SK-N-SH (cell line): Measurements from ENCODE around the gene TMEM120B. TPM values are rescaled to one million over a fixed set of nuclear protein-coding genes. Genes with fewer than 3 reads are reported as not detected.
"Not testable (repeated sequence)": the region's sequence is repeated elsewhere in the genome, so short reads cannot be mapped to it uniquely, and the experiment has no call there.

Source experiments
- CTCF ChIA-PET: fragments of 300-600, 350-600 bp; formaldehyde crosslinking; extraction: SDS; loops from one replicate; lab custom pipeline; 2021; lab: Yijun Ruan, JAX
- POLR2A ChIA-PET: fragments of 350-600 bp; sonication (Branson Sonifier 250); formaldehyde crosslinking; extraction: SDS; loops from one replicate; lab custom pipeline; 2020; ENCODE audit warnings: antibody characterized with exemption, inconsistent platforms; lab: Yijun Ruan, JAX
- DNase-seq: peaks from one replicate; pipeline ENCODE4 v3.0.0; 2012
- H2AFZ ChIP-seq: fragments of 200-600 bp; sonication (generic); 2 replicates; pipeline ENCODE4 v1.8.1; 2016; ENCODE audit warnings: antibody characterized with exemption, mild to moderate bottlenecking, low read depth
- H3F3A ChIP-seq: fragments of 200-600 bp; sonication (generic); replicated peaks from 2 replicates; pipeline ENCODE3; 2016; ENCODE audit warnings: antibody characterized with exemption, mild to moderate bottlenecking; ENCODE audit not compliant: insufficient read depth
- H3K27ac ChIP-seq, 2 experiments: fragments of 200-500 bp in 1 of 2; fragments of 200-600 bp in 1 of 2; sonication (Bioruptor generic) in 1 of 2; sonication (generic), shearing (Covaris generic) in 1 of 2; 2 replicates each; pipeline versions ENCODE4 v1.5.1 to v1.6.1; 2014 to 2016; ENCODE audit warnings: low read depth in 2 of 2, inconsistent platforms in 1 of 2, low read length in 1 of 2, mild to moderate bottlenecking in 1 of 2, mixed read lengths in 1 of 2
- H3K27me3 ChIP-seq: fragments of 200-600 bp; sonication (generic), shearing (Covaris generic); 2 replicates; pipeline ENCODE4 v1.6.1; 2016; ENCODE audit warnings: mixed run types; ENCODE audit not compliant: insufficient read depth
- H3K36me3 ChIP-seq, 2 experiments: fragments of 200-500 bp in 1 of 2; fragments of 200-600 bp in 1 of 2; sonication (Bioruptor generic) in 1 of 2; sonication (generic) in 1 of 2; replicated peaks in 1 of 2; 2 replicates each; pipeline versions ENCODE3 to v1.5.1; 2014 to 2016; ENCODE audit warnings: low read length in 1 of 2, mild to moderate bottlenecking in 1 of 2; ENCODE audit not compliant: insufficient read depth in 2 of 2, control insufficient read depth in 1 of 2
- H3K4me1 ChIP-seq, 2 experiments: fragments of 200-500 bp in 1 of 2; fragments of 200-600 bp in 1 of 2; sonication (Bioruptor generic) in 1 of 2; sonication (generic), shearing (Covaris generic) in 1 of 2; 2 replicates each; pipeline versions ENCODE4 v1.5.1 to v1.6.1; 2014 to 2016; ENCODE audit warnings: low read depth in 1 of 2, low read length in 1 of 2, mixed run types in 1 of 2; ENCODE audit not compliant: insufficient read depth in 2 of 2, control insufficient read depth in 1 of 2
- H3K4me2 ChIP-seq: fragments of 200-600 bp; sonication (generic), shearing (Covaris generic); 2 replicates; pipeline ENCODE4 v1.6.1; 2017; ENCODE audit warnings: mixed run types
- H3K4me3 ChIP-seq, 2 experiments: fragments of 200-500 bp in 1 of 2; fragments of 200-600 bp in 1 of 2; sonication (Bioruptor generic) in 1 of 2; sonication (generic), shearing (Covaris generic) in 1 of 2; 2 replicates each; pipeline versions ENCODE4 v1.5.1 to v1.8.1; 2014 to 2016; ENCODE audit warnings: low read depth in 2 of 2, inconsistent platforms in 1 of 2, low read length in 1 of 2, mild to moderate bottlenecking in 1 of 2, mixed read lengths in 1 of 2, moderate library complexity in 1 of 2
- H3K79me2 ChIP-seq: fragments of 200-600 bp; sonication (generic); 2 replicates; pipeline ENCODE4 v1.8.1; 2017; ENCODE audit warnings: mild to moderate bottlenecking; ENCODE audit not compliant: insufficient read depth
- H3K9ac ChIP-seq: fragments of 200-600 bp; sonication (generic); 2 replicates; pipeline ENCODE4 v1.6.1; 2017; ENCODE audit warnings: mixed run types
- H3K9me2 ChIP-seq: fragments of 200-600 bp; sonication (generic); 2 replicates; pipeline ENCODE4 v1.6.1; 2017; ENCODE audit warnings: mixed run types
- H3K9me3 ChIP-seq: fragments of 200-600 bp; sonication (generic); 2 replicates; pipeline ENCODE4 v1.6.1; 2017; ENCODE audit warnings: mixed run types, mild to moderate bottlenecking, moderate library complexity
- H4K20me1 ChIP-seq: fragments of 200-600 bp; sonication (generic); 2 replicates; pipeline ENCODE4 v1.6.1; 2017; ENCODE audit warnings: mild to moderate bottlenecking, mixed run types; ENCODE audit not compliant: insufficient read depth
- CHD2 ChIP-seq: fragments of 150-350 bp; IDR thresholded peaks from 2 replicates; pipeline ENCODE4 v1.6.1; 2018; ENCODE audit warnings: low read length; ENCODE audit not compliant: partially characterized antibody
- ELF1 ChIP-seq: IDR thresholded peaks from 2 replicates; pipeline ENCODE4 v1.4.0; 2012
- FOXM1 ChIP-seq: IDR thresholded peaks from 2 replicates; pipeline ENCODE4 v1.4.0; 2012; ENCODE audit warnings: low read depth, mild to moderate bottlenecking
- NFIC ChIP-seq: IDR thresholded peaks from 2 replicates; pipeline ENCODE4 v1.4.0; 2012; ENCODE audit warnings: borderline replicate concordance
- RAD21 ChIP-seq: IDR thresholded peaks from 2 replicates; pipeline ENCODE4 v1.6.1; 2012; ENCODE audit warnings: mild to moderate bottlenecking, low read length
- SIN3A ChIP-seq: IDR thresholded peaks from 2 replicates; pipeline ENCODE4 v1.6.1; 2012; ENCODE audit warnings: low read depth, mild to moderate bottlenecking, low read length, moderate library complexity, borderline replicate concordance
- SMC3 ChIP-seq: IDR thresholded peaks from 2 replicates; pipeline ENCODE4 v1.6.1; 2012; ENCODE audit warnings: low read depth, low read length, improper control_type of control experiment
- TCF12 ChIP-seq: IDR thresholded peaks from 2 replicates; pipeline ENCODE4 v1.4.0; 2012
- WGBS: methylation state at CpG from one replicate; pipeline ENCODE4 v1.1.6; 2017; ENCODE audit warnings: low lambda C conversion rate; 5-methylcytosine and 5-hydroxymethylcytosine counted together
- polyA plus RNA-seq, 3 experiments: library from polyadenylated mRNA; depleted of rRNA; stranded (reverse); fragments of >200 nt; gene quantifications; 2 replicates each; pipeline ENCODE4 v1.2.3, GENCODE V29; 2012
- TF ChIP-seq, protein P1 (sequence below): fragments of 150-350 bp; IDR thresholded peaks from 2 replicates; pipeline ENCODE4 v1.6.1; 2016; ENCODE audit warnings: mild to moderate bottlenecking, low read depth, low read length

Gene TMEM120B
- polyA plus RNA-seq, 1 of the 3 experiments (the other 2 are of a cell fraction): 15.4 TPM

GRCh38 chr12:121789800-121790728 is 77.5 kb downstream of the TMEM120B start:
- Histone ChIP-seq H2AFZ (no peak overlapping the region), H3K9me3 (no peaks in the 10 kb centered on the region), H4K20me1 (no peaks in the 10 kb centered on the region; the same call in 1 of the 2 replicates), H3K27me3 (no peaks in the 10 kb centered on the region), H3K4me2 (no peak overlapping the region), H3K27ac (no peak overlapping the region), H3K36me3 (no peaks in the 10 kb centered on the region), H3K9me2 (no peaks in the 10 kb centered on the region), H3K4me1 (peaks cover 6 to 24% of the 10 kb centered on the region in 2 experiments; a peak in 3 of 4 replicates), H3K79me2 (0 out of 2 replicates have a peak, but pooled peaks cover under 1% of the 10 kb centered on the region), H3K9ac (no peak overlapping the region), H3K4me3 (no peak overlapping the region), H3F3A (peaks cover 16% of the 10 kb centered on the region)
- ChIA-PET POLR2A (no interaction called here), CTCF (interaction anchor here (0.7 to 16.0 kb wide), 6 partner anchors 14 to 237 kb away, joined by 3 to 675 read pairs (median 5); partner anchors contain the start of genes SETD1B and TMEM120B)
- 90% methylated on average over 27 of the region's 28 CpGs for WGBS
- DNase-seq: no peak
- TF ChIP-seq CHD2 (no peak), FOXM1 (no peak), ELF1 (no peak), RAD21 (no peak), SIN3A (no peak), TCF12 (no peak), NFIC (no peak), SMC3 (no peak)
- TF ChIP-seq, protein P1, sequence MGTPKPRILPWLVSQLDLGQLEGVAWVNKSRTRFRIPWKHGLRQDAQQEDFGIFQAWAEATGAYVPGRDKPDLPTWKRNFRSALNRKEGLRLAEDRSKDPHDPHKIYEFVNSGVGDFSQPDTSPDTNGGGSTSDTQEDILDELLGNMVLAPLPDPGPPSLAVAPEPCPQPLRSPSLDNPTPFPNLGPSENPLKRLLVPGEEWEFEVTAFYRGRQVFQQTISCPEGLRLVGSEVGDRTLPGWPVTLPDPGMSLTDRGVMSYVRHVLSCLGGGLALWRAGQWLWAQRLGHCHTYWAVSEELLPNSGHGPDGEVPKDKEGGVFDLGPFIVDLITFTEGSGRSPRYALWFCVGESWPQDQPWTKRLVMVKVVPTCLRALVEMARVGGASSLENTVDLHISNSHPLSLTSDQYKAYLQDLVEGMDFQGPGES: no peak
- TF ChIP-seq, all 33 proteins: peak for 0

GRCh38 chr12:121790785-121791184 is 78.2 kb downstream of the TMEM120B start:
- H3K9me3 ChIP-seq, H3K9me2 ChIP-seq, H3K4me3 ChIP-seq, H3K27ac ChIP-seq, H3K9ac ChIP-seq, H2AFZ ChIP-seq, H3K4me2 ChIP-seq, H3K36me3 ChIP-seq, H3K27me3 ChIP-seq, DNase-seq, H4K20me1 ChIP-seq, H3K79me2 ChIP-seq, POLR2A ChIA-PET: not testable (repeated sequence)
- Histone ChIP-seq H3K4me1 (peaks cover 9 to 31% of the 10 kb centered on the region in 2 experiments; a peak in 3 of 4 replicates), H3F3A (peaks cover 18% of the 10 kb centered on the region)
- 94% methylated on average over 8 of the region's 8 CpGs for WGBS
- CTCF ChIA-PET: interaction anchor here (1.1 to 16.0 kb wide), 5 partner anchors 15 to 238 kb away, joined by 3 to 675 read pairs (median 4); partner anchors contain the start of genes SETD1B and TMEM120B
